ENCODE data around the gene ITGB2. TPM values are rescaled to one million over a fixed set of nuclear protein-coding genes. Genes with fewer than 3 reads are reported as not detected.

Gene ITGB2
- total RNA-seq, 4 donors from 2014 or later = 33.2 to 110 (median 44.0) TPM

DNA sequence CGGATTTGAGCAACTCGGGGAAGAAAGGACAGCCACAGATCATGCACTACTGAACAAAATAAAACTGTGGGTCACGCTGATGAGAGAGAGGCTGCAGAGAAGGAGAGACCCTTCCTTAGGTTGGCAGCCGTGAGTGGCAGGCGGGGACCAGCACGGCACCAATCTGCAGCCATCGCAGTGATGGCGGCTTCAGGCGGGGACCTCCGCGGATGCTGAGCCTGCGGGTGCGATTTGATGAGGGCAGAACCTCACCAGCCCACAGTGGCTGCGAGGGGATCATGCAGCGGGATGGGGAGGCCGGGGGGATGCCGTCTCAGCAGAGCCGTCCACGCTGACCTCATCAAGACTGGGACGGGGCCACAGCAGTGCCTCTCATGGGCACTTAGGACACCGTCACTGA, 11.8 kb downstream of the ITGB2 start:
- no peaks in the 10 kb centered on the region for H3K36me3 ChIP-seq
- no peaks in the 10 kb centered on the region for H3K27me3 ChIP-seq
- WGBS = 80% methylated on average over 21 of the region's 21 CpGs
- TF ChIP-seq, protein P1, sequence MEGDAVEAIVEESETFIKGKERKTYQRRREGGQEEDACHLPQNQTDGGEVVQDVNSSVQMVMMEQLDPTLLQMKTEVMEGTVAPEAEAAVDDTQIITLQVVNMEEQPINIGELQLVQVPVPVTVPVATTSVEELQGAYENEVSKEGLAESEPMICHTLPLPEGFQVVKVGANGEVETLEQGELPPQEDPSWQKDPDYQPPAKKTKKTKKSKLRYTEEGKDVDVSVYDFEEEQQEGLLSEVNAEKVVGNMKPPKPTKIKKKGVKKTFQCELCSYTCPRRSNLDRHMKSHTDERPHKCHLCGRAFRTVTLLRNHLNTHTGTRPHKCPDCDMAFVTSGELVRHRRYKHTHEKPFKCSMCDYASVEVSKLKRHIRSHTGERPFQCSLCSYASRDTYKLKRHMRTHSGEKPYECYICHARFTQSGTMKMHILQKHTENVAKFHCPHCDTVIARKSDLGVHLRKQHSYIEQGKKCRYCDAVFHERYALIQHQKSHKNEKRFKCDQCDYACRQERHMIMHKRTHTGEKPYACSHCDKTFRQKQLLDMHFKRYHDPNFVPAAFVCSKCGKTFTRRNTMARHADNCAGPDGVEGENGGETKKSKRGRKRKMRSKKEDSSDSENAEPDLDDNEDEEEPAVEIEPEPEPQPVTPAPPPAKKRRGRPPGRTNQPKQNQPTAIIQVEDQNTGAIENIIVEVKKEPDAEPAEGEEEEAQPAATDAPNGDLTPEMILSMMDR (IDR thresholded peaks at IDR 0.05) = no peak
- no peak for TF ChIP-seq EP300 (IDR thresholded peaks at IDR 0.05)
- no peak for TF ChIP-seq POLR2A (IDR thresholded peaks at IDR 0.05; ENCODE audit: low read depth)
- TF ChIP-seq POLR2AphosphoS5 (IDR thresholded peaks at IDR 0.05) = no peak
- intact Hi-C loops (cut with DNase I) = no loop called here
- DNase-seq (ENCODE audit: extremely low spot score) = no peak
- no peaks in the 10 kb centered on the region for H3K9me3 ChIP-seq
- H3K4me1 ChIP-seq = peaks cover 21 to 85% (median 60%) of the 10 kb centered on the region in 4 donors
- H3K4me3 ChIP-seq = peak overlapping the region in 3 of 4 donors; percentile 27 to 40 (median 34)
- H3K27ac ChIP-seq (replicated peaks in 1 of 4) = peak overlapping the region in 3 of 4 donors; percentile 50 to 88 (median 85)

DNA sequence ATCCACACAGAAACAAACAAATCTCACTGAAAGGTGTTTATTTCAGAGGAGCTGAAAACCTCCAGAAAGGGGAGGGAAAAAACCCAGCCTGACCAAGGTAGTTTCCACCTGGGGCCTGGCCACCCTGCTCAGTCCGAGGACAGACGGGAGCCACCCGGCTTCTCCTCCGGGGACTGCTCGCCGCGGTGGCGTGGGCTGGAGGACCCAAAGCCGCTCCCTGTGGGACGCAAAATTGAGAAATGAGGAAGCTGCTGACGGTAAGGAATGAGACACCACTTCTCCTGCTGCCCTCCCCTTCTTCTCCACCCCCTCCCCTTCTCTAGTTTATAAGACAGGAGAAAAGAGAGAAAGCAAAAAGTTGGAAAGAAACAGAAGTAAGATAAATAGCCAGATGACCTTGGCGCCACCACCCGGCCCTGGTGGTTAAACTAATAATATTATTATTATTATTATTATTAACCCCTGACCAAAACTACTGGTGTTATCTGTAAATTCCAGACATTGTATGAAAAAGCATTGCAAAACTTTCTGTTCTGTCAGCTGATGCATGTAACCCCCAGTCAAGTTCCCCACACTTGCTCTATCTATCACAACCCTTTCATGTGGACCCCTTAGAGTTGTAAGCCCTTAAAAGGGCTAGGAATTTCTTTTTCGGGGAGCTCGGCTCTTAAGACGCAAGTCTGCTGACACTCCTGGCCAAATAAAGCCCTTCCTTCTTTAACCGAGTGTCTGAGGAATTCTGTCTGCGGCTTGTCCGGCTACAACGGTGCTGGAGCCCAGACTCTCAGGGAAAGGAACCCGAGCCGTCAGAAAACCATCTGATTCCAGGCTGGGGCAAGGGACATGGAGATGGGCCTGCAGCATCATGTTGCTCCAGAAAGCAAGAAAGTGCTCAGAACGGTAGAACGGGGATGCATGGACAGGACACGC, 12.5 kb downstream of the ITGB2 start:
- H3K4me1 ChIP-seq = peaks cover 21 to 79% (median 57%) of the 10 kb centered on the region in 4 donors
- H3K9me3 ChIP-seq = no peaks in the 10 kb centered on the region
- H3K27me3 ChIP-seq = no peaks in the 10 kb centered on the region
- H3K4me3 ChIP-seq = peak overlapping the region; percentile 27 to 42 (median 37)
- 42% methylated on average over 18 of the region's 25 CpGs for WGBS
- no peaks in the 10 kb centered on the region for H3K36me3 ChIP-seq
- TF ChIP-seq, protein P1 (IDR thresholded peaks at IDR 0.05) = peak in 2 of 3 experiments; percentile 5 to 19
- no peak for TF ChIP-seq EP300 (IDR thresholded peaks at IDR 0.05)
- TF ChIP-seq POLR2AphosphoS5 (IDR thresholded peaks at IDR 0.05) = peak in 1 of 2 donors; percentile 66
- peak overlapping the region; percentile 34 to 88 (median 68) for H3K27ac ChIP-seq (replicated peaks in 1 of 4)
- intact Hi-C loops (cut with DNase I) = no loop called here
- no peak for DNase-seq (ENCODE audit: extremely low spot score)

GRCh38 chr21:44907225-44907965, 13.3 kb downstream of the ITGB2 start:
- Histone ChIP-seq H3K36me3 (no peaks in the 10 kb centered on the region), H3K27ac (replicated peaks in 1 of 4) (peak overlapping the region in 3 of 4 donors; percentile 50 to 88 (median 85)), H3K4me1 (peaks cover 21 to 75% (median 57%) of the 10 kb centered on the region in 4 donors), H3K27me3 (no peaks in the 10 kb centered on the region), H3K9me3 (no peaks in the 10 kb centered on the region), H3K4me3 (peak overlapping the region; percentile 27 to 42 (median 37))
- TF ChIP-seq EP300 (IDR thresholded peaks at IDR 0.05) (no peak), POLR2A (IDR thresholded peaks at IDR 0.05; ENCODE audit: low read depth) (no peak), POLR2AphosphoS5 (IDR thresholded peaks at IDR 0.05) (peak in 1 of 2 donors; percentile 35)
- TF ChIP-seq, protein P1 (IDR thresholded peaks at IDR 0.05) = peak in 1 of 3 experiments; percentile 19
- 48% methylated on average over 12 of the region's 16 CpGs for WGBS
- intact Hi-C loops (cut with DNase I) = no loop called here
- DNase-seq (ENCODE audit: extremely low spot score) = no peak

DNA sequence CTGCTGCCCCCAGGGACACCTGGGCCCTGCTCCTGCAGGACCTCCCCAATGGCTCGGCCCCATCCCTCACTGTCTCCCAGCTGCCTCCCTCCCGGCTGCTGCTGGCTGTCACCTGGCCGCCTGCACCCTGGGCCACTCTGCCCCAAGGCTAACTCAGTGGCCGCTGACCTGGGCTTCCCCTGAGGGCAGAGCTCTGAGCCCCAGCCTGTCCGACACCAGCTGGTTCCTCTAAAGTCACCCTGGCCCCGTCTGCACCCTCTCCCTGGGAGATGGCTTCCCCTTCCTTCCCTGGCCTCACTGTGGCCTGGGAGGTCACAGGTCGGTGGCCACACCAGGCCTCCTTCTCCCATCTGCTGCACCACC, 15.0 kb downstream of the ITGB2 start:
- intact Hi-C loops (cut with DNase I) = no loop called here
- H3K27me3 ChIP-seq = no peaks in the 10 kb centered on the region
- H3K4me1 ChIP-seq = peaks cover 16 to 58% (median 41%) of the 10 kb centered on the region in 4 donors
- 89% methylated on average over 7 of the region's 7 CpGs for WGBS
- no peak for TF ChIP-seq POLR2A (IDR thresholded peaks at IDR 0.05; ENCODE audit: low read depth)
- no peak for TF ChIP-seq POLR2AphosphoS5 (IDR thresholded peaks at IDR 0.05)
- no peak for TF ChIP-seq EP300 (IDR thresholded peaks at IDR 0.05)
- TF ChIP-seq, protein P1 (IDR thresholded peaks at IDR 0.05) = no peak
- H3K4me3 ChIP-seq = no peak overlapping the region
- no peaks in the 10 kb centered on the region for H3K9me3 ChIP-seq
- DNase-seq (ENCODE audit: extremely low spot score) = no peak
- peaks cover 0 to 6% (median 0%) of the 10 kb centered on the region in 4 donors for H3K36me3 ChIP-seq
- H3K27ac ChIP-seq (replicated peaks in 1 of 4) = peak overlapping the region in 1 of 4 donors; percentile 88
